A549 (cell line): ENCODE data around the gene CEP83. TPM values are rescaled to one million over a fixed set of nuclear protein-coding genes. Genes with fewer than 3 reads are reported as not detected.

Source experiments
- ATAC-seq, 2 experiments: fragments of 200-7000 bp in 1 of 2; fragments of >200 bp in 1 of 2; cut with Nextera tagmentation in 1 of 2; cut with Tn5 transposase in 1 of 2; 3 replicates each; pipeline versions ENCODE4 v1.8.0 to v1.9.1; 2018 to 2020; ENCODE audit warnings: mild to moderate bottlenecking in 1 of 2, moderate library complexity in 1 of 2
- CTCF ChIA-PET: fragments of 300-600 bp; sonication (Branson Sonifier 250); formaldehyde crosslinking; extraction: SDS; loops from one replicate; lab custom pipeline; 2021; ENCODE audit warnings: antibody characterized with exemption, inconsistent platforms; lab: Yijun Ruan, JAX
- POLR2A ChIA-PET: fragments of 350-600 bp; formaldehyde crosslinking; extraction: SDS; loops from one replicate; lab custom pipeline; 2021; ENCODE audit warnings: antibody characterized with exemption, inconsistent platforms; lab: Yijun Ruan, JAX
- DNase-seq, 2 experiments: peaks; one replicate each; pipeline versions ENCODE4 v3.0.0 to v3.0.0-alpha.2; 2011 to 2016; ENCODE audit warnings: low read depth in 1 of 2, low spot score in 1 of 2
- FAIRE-seq: peaks from 2 replicates; lab custom pipeline; 2011; peaks lifted over from hg19 to GRCh38; lab: Jason Lieb, UNC
- H3K27ac ChIP-seq, 2 experiments: fragments of >200 bp; sonication (Bioruptor Twin); formaldehyde crosslinking; 3 replicates each; pipeline ENCODE4 v1.5.1; 2016 to 2017
- H3K4me1 ChIP-seq: fragments of >200 bp; sonication (Bioruptor Twin); formaldehyde crosslinking; 3 replicates; pipeline ENCODE4 v1.6.1; 2016
- H3K4me2 ChIP-seq: fragments of >200 bp; sonication (Bioruptor Twin); formaldehyde crosslinking; 3 replicates; pipeline ENCODE4 v1.6.1; 2016
- H3K4me3 ChIP-seq: fragments of >200 bp; sonication (Bioruptor Twin); formaldehyde crosslinking; 3 replicates; pipeline ENCODE4 v1.5.1; 2016
- H3K9me3 ChIP-seq: fragments of >200 bp; sonication (Bioruptor Twin); formaldehyde crosslinking; 3 replicates; pipeline ENCODE4 v1.6.1; 2016
- CBX8 ChIP-seq: fragments of 200-600 bp; sonication (generic); IDR thresholded peaks from 2 replicates; pipeline ENCODE4 v1.6.1; 2016
- CHD4 ChIP-seq: fragments of 200-600 bp; sonication (generic); IDR thresholded peaks from 2 replicates; pipeline ENCODE4 v1.6.1; 2016; ENCODE audit warnings: antibody characterized with exemption, mild to moderate bottlenecking, borderline replicate concordance
- EHMT2 ChIP-seq: fragments of 200-600 bp; sonication (generic); IDR thresholded peaks from 2 replicates; pipeline ENCODE4 v1.6.1; 2016; ENCODE audit warnings: antibody characterized with exemption, low read depth, mild to moderate bottlenecking, moderate library complexity
- ELK1 ChIP-seq: fragments of 150-350 bp; IDR thresholded peaks from 2 replicates; pipeline ENCODE4 v1.6.1; 2014; ENCODE audit warnings: low read depth, mild to moderate bottlenecking, low read length
- ESRRA ChIP-seq: fragments of 150-350 bp; IDR thresholded peaks from 2 replicates; pipeline ENCODE4 v1.6.1; 2014; ENCODE audit warnings: mild to moderate bottlenecking, low read length, borderline replicate concordance
- FOSL2 ChIP-seq, 2 experiments: fragments of 450-650 bp in 1 of 2; fragments of >200 bp in 1 of 2; sonication (Bioruptor Twin) in 1 of 2; formaldehyde crosslinking; IDR thresholded peaks; 2 replicates each; pipeline versions ENCODE4 v1.5.0 to v1.6.1; 2016 to 2020; ENCODE audit warnings: mild to moderate bottlenecking in 1 of 2, moderate library complexity in 1 of 2
- GATA3 ChIP-seq: IDR thresholded peaks from 2 replicates; pipeline ENCODE4 v1.6.1; 2012; ENCODE audit warnings: borderline replicate concordance
- HEYL ChIP-seq: fragments of 250-450 bp; sonication (Bioruptor Pico); IDR thresholded peaks from 2 replicates; pipeline ENCODE4 v1.8.0; 2021; ENCODE audit warnings: mild to moderate bottlenecking, moderate library complexity
- MAFK ChIP-seq: fragments of 450-650 bp; IDR thresholded peaks from 2 replicates; pipeline ENCODE4 v1.6.1; 2014; ENCODE audit not compliant: partially characterized antibody
- MAZ ChIP-seq: fragments of 150-350 bp; IDR thresholded peaks from 2 replicates; pipeline ENCODE4 v1.6.1; 2014; ENCODE audit warnings: antibody characterized with exemption, low read depth, low read length, borderline replicate concordance
- NFE2L2 ChIP-seq: fragments of 150-350 bp; conservative IDR thresholded peaks from 2 replicates; pipeline ENCODE4 v1.6.1; 2014; ENCODE audit warnings: low read length
- NPAS2 ChIP-seq: fragments of 250-450 bp; sonication (Bioruptor Pico); IDR thresholded peaks from 2 replicates; pipeline ENCODE4 v1.8.0; 2022; ENCODE audit warnings: mild to moderate bottlenecking, moderate library complexity, borderline replicate concordance
- NR3C1 ChIP-seq: fragments of >200 bp; sonication (Bioruptor Twin); formaldehyde crosslinking; IDR thresholded peaks from 3 replicates; pipeline ENCODE4 v1.6.1; 2017
- POLR2A ChIP-seq: IDR thresholded peaks from 2 replicates; pipeline ENCODE4 v1.6.1; 2012; ENCODE audit warnings: mild to moderate bottlenecking, low read length
- RCOR1 ChIP-seq: fragments of 150-350 bp; IDR thresholded peaks from 2 replicates; pipeline ENCODE4 v1.6.1; 2014; ENCODE audit warnings: antibody characterized with exemption, low read length, low read depth
- REST ChIP-seq: fragments of 200-600 bp; sonication (generic); IDR thresholded peaks from 2 replicates; pipeline ENCODE4 v1.6.1; 2016; ENCODE audit warnings: antibody characterized with exemption, mild to moderate bottlenecking, moderate library complexity
- SMC3 ChIP-seq: fragments of >200 bp; sonication (Bioruptor Twin); formaldehyde crosslinking; IDR thresholded peaks from 3 replicates; pipeline ENCODE4 v1.6.1; 2018; ENCODE audit warnings: inconsistent platforms
- TFCP2L1 ChIP-seq: fragments of 250-450 bp; sonication (Bioruptor Pico); IDR thresholded peaks from 2 replicates; pipeline ENCODE4 v1.5.0; 2021; ENCODE audit warnings: mild to moderate bottlenecking
- TP53 ChIP-seq: fragments of 250-450 bp; sonication (Bioruptor Pico); IDR thresholded peaks from 2 replicates; pipeline ENCODE4 v1.5.0; 2021; ENCODE audit warnings: mild to moderate bottlenecking, moderate library complexity
- ZNF302 ChIP-seq: fragments of 250-450 bp; sonication (Bioruptor Pico); IDR thresholded peaks from 2 replicates; pipeline ENCODE4 v1.9.0; 2021; ENCODE audit warnings: inconsistent platforms, mild to moderate bottlenecking, moderate library complexity
- WGBS: methylation state at CpG from one replicate; pipeline ENCODE4 v1.1.6; 2017; ENCODE audit errors: missing lambda C conversion rate; 5-methylcytosine and 5-hydroxymethylcytosine counted together
- polyA plus RNA-seq, 4 experiments: library from polyadenylated mRNA; depleted of rRNA in 3 of 4; stranded (reverse); fragments of >200 nt; fragmentation: RNase III in 1 of 4; extraction: RNeasy Plus Mini Kit Qiagen cat#74134 plus additional on column Dnase treatment in 1 of 4; gene quantifications; 2 replicates in 3 of 4; 3 replicates in 1 of 4; pipeline ENCODE4 v1.2.3, GENCODE V29; 2011 to 2017
- TF ChIP-seq, protein P1 (sequence below): IDR thresholded peaks from 2 replicates; pipeline ENCODE4 v1.6.1; 2012; ENCODE audit warnings: low read depth, borderline replicate concordance
- TF ChIP-seq, protein P2 (sequence below): fragments of >200 bp; sonication (Bioruptor Twin); formaldehyde crosslinking; IDR thresholded peaks from 3 replicates; pipeline ENCODE4 v1.6.1; 2016
- TF ChIP-seq, protein P3 (sequence below): fragments of 450-650 bp; IDR thresholded peaks from 2 replicates; pipeline ENCODE4 v1.6.1; 2014; ENCODE audit warnings: antibody characterized with exemption

Gene CEP83
- polyA plus RNA-seq, 2 of the 4 experiments (the other 2 are of a cell fraction) = 8.5 to 21.4 TPM

GRCh38 chr12:94338006-94338794 lies 121.5 kb downstream of the CEP83 start:
- Histone ChIP-seq H3K9me3 (no peaks in the 10 kb centered on the region), H3K4me1 (no peaks in the 10 kb centered on the region), H3K27ac (no peak overlapping the region), H3K4me2 (no peak overlapping the region), H3K4me3 (no peak overlapping the region)
- DNase-seq = no peak
- CTCF ChIA-PET = no interaction called here
- FAIRE-seq = no peak
- 89% methylated on average over 4 of the region's 4 CpGs for WGBS
- TF ChIP-seq MAFK (peak; percentile 61), POLR2A (no peak), EHMT2 (no peak)
- TF ChIP-seq, all 56 proteins: peak for 1
- ATAC-seq = no peak
- POLR2A ChIA-PET = no interaction called here

DNA sequence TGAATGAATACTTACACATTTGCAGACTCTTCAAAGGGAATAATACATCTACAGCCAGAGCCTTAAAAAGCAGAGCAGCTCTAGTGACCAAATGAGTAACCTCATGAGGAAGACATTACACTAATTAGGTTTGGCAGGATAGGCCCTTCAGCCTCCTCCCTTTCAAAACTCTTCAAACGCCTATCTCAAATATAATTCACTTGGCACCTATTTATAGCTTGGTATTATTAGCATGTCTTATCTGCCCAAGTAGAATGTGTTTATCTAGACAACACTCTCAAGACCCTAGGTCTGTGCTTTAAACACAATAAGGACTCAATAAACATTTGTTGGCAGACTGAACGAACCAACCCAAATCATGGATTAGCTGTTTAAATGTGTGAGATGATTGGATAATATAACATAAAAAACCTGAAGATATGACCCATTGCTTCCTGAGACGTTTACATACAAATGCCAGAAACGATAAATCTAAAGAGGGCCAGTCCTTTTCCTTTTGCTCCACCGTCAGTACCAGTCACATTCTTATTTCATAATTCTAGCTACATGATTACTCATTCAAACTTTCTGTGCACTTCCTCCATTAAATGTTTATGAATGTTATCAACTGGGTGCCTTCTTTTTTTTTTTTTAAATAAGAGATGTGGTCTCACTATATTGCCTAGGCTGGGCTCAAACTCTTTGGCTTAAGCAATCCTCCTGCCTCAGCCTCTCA lies 123.3 kb downstream of the CEP83 start:
- DNase-seq = no peak
- Histone ChIP-seq H3K4me1 (no peaks in the 10 kb centered on the region), H3K9me3 (no peaks in the 10 kb centered on the region), H3K4me3 (no peak overlapping the region)
- FAIRE-seq = no peak
- POLR2A ChIA-PET = no interaction called here
- no peak for ATAC-seq
- WGBS = 85% methylated on average over 5 of the region's 5 CpGs
- CTCF ChIA-PET = interaction anchor here (0.6 to 1.1 kb wide), 2 partner anchors 15 to 30 kb away, joined by 3 to 4 read pairs; no protein-coding TSS in a partner anchor
- TF ChIP-seq, protein P1, sequence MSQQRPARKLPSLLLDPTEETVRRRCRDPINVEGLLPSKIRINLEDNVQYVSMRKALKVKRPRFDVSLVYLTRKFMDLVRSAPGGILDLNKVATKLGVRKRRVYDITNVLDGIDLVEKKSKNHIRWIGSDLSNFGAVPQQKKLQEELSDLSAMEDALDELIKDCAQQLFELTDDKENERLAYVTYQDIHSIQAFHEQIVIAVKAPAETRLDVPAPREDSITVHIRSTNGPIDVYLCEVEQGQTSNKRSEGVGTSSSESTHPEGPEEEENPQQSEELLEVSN = no peak
- TF ChIP-seq CHD4 = no peak
- no peak for TF ChIP-seq ELK1
- TF ChIP-seq SMC3 = no peak
- TF ChIP-seq NR3C1 = no peak
- TF ChIP-seq, protein P2, sequence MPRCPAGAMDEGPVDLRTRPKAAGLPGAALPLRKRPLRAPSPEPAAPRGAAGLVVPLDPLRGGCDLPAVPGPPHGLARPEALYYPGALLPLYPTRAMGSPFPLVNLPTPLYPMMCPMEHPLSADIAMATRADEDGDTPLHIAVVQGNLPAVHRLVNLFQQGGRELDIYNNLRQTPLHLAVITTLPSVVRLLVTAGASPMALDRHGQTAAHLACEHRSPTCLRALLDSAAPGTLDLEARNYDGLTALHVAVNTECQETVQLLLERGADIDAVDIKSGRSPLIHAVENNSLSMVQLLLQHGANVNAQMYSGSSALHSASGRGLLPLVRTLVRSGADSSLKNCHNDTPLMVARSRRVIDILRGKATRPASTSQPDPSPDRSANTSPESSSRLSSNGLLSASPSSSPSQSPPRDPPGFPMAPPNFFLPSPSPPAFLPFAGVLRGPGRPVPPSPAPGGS = no peak
- no peak for TF ChIP-seq RCOR1
- TF ChIP-seq NFE2L2 = no peak
- TF ChIP-seq, protein P3, sequence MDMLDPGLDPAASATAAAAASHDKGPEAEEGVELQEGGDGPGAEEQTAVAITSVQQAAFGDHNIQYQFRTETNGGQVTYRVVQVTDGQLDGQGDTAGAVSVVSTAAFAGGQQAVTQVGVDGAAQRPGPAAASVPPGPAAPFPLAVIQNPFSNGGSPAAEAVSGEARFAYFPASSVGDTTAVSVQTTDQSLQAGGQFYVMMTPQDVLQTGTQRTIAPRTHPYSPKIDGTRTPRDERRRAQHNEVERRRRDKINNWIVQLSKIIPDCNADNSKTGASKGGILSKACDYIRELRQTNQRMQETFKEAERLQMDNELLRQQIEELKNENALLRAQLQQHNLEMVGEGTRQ = no peak
- no peak for TF ChIP-seq HEYL (CRISPR knock-in tag)
- TF ChIP-seq ZNF302 (CRISPR knock-in tag) = no peak
- TF ChIP-seq, all 56 proteins: peak for 0
- Histone ChIP-seq H3K4me2 (no peak overlapping the region), H3K27ac (no peak overlapping the region)

GRCh38 chr12:94333396-94333795 lies 126.3 kb downstream of the CEP83 start:
- FAIRE-seq = no peak
- H3K4me1 ChIP-seq = no peaks in the 10 kb centered on the region
- CTCF ChIA-PET = interaction anchor here (0.5 to 0.6 kb wide), 3 partner anchors 213 to 949 kb away, joined by 3 to 4 read pairs (median 3); no protein-coding TSS in a partner anchor
- WGBS = 97% methylated on average over 3 of the region's 3 CpGs
- POLR2A ChIA-PET = no interaction called here
- no peaks in the 10 kb centered on the region for H3K9me3 ChIP-seq
- H3K4me3 ChIP-seq = no peak overlapping the region
- no peak overlapping the region for H3K4me2 ChIP-seq
- no peak overlapping the region for H3K27ac ChIP-seq
- ATAC-seq = no peak
- no peak for DNase-seq
- TF ChIP-seq, protein P2 = no peak
- TF ChIP-seq NPAS2 (no peak), REST (no peak), EHMT2 (no peak), TP53 (CRISPR knock-in tag) (no peak), NFE2L2 (no peak), FOSL2 (IDR thresholded peaks at IDR 0.05) (no peak), FOSL2 (CRISPR knock-in tag; IDR thresholded peaks at IDR 0.05) (no peak), GATA3 (no peak), CHD4 (no peak), CBX8 (no peak), TFCP2L1 (CRISPR knock-in tag) (no peak), MAZ (no peak), ESRRA (no peak)
